T47D (cell line): Measurements from ENCODE around the gene GDE1.

Source experiments
- DNase-seq, 2 experiments: peaks; one replicate each; pipeline versions ENCODE4 v3.0.0 to v3.0.0-alpha.2; 2011 to 2012; ENCODE audit warnings: low read depth in 1 of 2, low spot score in 1 of 2
- JUND ChIP-seq: IDR thresholded peaks from 2 replicates; pipeline ENCODE4 v1.6.1; 2012; ENCODE audit warnings: low read depth
- in situ Hi-C: cut with HindIII; loops from 2 replicates; pipeline ENCODE4 v1.10.0; 2016; ENCODE audit warnings: low sequenced_read_pairs, low pct_unique_long_range_greater_than_20kb

GDE1 gene

DNA sequence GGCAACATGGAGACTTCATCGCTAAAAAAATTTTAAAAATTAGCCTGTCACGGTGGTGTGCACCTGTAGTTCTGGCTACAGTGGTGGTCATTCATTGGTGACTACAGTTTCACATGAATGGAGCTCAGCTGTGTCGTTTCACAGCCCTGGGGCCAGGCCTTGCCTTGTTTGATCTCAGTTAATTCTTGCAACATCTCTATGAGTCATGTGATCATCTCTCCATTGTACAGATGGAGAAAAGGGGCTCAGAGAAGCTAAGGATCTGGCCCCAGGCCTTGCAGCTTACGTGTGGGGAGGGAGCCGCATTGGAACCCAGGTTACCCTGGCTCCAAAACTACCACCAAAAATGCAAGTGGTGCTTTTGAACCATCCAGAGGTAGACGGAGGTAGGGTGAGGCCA is 49.4 kb downstream of the GDE1 start:
- no peak for DNase-seq
- TF ChIP-seq JUND: no peak
- in situ Hi-C loops: no loop called here

DNA sequence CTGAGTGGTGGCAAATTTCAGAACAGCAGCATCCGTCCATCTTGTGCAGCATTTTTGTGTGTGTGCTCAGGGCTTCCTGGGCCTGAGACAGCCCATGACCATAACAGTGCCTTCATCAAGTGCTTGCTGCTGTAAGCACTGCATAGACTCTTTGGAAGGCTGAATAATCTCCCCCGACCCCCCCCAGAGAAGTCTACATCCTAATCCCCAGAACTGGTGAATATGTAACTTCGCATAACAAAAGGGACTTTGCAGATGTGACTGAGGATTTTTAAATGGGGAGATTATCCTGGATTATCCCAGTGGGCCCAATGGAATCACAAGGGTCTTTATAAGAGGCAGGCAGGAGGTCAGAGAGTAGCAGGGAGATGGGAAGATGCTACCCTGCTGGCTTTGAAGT is 53.6 kb downstream of the GDE1 start:
- no peak for TF ChIP-seq JUND
- in situ Hi-C loops: no loop called here
- no peak for DNase-seq

DNA sequence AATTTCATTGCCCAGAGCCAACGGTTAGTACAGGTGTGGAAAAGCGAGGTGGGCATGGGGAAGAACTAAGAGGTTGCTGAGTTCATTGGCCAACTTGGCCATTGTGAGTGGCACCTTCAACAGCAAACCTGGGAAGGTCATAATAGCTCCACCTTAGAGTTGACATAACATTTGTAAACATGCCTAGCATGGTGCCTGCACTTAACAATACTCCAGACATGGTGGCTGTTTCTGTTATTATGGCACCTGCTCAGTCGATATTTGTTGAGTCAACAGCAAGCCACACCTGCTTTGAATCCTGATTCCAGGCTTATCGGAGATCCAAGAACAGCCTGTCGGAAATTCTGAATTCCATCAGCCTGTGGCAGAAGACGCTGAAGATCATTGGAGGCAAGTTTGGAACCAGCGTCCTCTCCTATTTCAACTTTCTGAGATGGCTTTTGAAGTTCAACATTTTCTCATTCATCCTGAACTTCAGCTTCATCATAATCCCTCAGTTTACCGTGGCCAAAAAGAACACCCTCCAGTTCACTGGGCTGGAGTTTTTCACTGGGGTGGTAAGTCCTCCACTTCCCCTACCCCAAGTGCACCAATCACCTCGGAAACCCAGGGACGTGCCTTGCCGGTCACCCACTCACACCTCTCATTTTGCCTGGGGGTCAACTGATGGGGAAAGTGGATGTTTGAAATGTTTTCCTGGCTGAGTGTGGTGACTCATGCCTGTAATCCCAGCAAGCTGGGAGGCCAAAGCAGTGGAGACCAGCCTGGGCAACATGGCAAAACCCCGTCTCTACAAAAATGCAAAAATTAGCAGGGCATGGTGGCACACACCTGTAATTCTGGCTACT is 58.2 kb downstream of the GDE1 start:
- no peak for DNase-seq
- in situ Hi-C loops: no loop called here
- TF ChIP-seq JUND: no peak

DNA sequence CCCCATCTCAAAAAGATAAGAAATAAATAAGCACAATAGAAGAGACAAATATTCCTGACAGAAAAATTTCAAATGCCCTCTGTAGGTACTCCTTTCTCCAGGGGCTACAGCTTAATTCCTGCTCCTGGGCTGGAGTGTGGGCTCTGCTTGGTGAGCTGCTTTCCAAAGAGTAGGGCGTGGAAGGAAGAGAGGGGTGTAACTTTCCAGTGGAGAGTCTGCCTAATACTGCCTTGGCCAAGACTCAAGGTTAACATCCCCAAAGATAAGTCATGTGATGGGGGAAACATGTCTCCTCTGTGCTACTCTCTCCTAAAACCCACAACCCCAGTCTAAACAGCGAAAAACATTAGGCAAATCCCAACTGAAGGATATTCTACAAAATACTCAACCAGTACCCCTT is 61.5 kb downstream of the GDE1 start:
- no peak for DNase-seq
- in situ Hi-C loops: no loop called here
- TF ChIP-seq JUND: no peak

DNA sequence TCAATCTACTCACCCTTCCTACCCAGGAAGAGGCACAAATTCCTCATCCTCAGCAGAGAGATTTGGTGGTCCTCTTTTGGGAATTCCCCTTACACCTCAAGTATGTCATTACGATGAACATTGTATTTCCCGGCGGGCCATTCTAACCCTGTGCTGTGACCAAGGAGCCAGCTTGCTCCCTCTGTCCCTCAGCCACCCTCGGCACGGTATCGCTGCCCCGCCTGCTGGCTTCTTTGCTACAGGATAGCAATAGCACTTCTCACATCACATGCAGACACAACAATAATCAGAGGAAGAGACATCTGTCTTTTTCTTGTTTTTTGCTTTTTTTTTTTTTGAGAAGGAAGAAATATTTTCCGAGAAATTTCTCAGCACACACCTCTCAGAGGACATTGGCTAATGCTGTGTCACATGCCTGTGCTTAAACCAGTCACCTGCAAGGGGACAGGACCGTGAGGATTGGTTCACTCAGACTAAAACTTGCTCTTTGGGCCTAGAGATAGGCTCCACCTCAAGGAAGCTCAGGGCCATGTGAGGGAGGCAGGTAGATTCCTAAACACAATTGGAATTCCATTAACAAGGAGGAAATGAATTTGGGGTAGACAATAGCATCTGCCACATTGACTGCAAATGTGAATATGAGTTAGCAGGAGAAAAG is 63.0 kb downstream of the GDE1 start:
- in situ Hi-C loops: no loop called here
- TF ChIP-seq JUND: no peak
- DNase-seq: no peak
